ENCODE data around the gene MTHFD1L.
"Not testable (repeated sequence)": the region's sequence is repeated elsewhere in the genome, so short reads cannot be mapped to it uniquely, and the experiment has no call there.

GRCh38 chr6:151042911-151043330, 177.4 kb downstream of the MTHFD1L start:
- not testable (repeated sequence) for TF ChIP-seq CTCF (conservative IDR thresholded peaks at IDR 0.05); ZFX (IDR thresholded peaks at IDR 0.05)

Data from C4-2B (cell line).